ENCODE results near the gene PAXIP1.
"Not testable (repeated sequence)": the region's sequence is repeated elsewhere in the genome, so short reads cannot be mapped to it uniquely, and the experiment has no call there.

Gene PAXIP1

DNA sequence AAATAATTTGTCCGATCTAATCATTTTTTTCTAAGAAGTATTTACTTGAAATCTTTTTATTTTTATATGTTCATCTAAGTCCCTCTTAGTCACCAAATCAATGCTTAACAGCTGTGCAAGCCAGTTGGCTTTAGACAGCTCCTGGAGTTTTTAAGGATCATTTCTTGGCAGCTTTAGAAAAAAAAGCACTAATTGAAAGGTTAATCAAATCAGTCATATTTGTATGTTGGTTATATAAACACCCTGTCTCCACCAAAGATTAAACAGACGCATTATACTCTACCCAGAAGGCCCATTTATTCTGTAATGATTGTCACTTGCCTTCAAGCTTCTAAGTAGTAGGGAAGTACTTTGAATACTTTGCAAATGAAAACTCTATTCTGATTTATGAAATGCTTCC lies 60.2 kb downstream of the PAXIP1 start:
- DNase-seq, result no peak

DNA sequence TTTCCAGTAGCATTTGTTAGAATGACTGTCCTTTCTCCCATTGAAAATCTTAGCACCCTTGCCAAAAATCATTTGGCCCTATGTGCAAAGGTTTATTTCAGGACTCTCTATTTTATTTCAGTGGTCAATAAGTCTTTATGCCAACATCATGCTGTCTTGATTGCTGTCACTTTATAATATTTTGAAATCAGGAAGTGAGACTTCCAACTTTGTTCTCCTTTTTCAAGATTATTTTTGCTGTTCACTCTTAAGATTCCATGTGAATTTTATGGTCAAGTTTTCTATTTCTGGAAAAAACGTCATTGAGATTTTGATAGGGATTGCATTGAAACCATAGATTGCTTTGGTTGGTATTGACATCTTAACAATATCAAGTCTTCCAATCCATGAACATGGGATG lies 65.1 kb downstream of the PAXIP1 start:
- DNase-seq, result no peak

DNA sequence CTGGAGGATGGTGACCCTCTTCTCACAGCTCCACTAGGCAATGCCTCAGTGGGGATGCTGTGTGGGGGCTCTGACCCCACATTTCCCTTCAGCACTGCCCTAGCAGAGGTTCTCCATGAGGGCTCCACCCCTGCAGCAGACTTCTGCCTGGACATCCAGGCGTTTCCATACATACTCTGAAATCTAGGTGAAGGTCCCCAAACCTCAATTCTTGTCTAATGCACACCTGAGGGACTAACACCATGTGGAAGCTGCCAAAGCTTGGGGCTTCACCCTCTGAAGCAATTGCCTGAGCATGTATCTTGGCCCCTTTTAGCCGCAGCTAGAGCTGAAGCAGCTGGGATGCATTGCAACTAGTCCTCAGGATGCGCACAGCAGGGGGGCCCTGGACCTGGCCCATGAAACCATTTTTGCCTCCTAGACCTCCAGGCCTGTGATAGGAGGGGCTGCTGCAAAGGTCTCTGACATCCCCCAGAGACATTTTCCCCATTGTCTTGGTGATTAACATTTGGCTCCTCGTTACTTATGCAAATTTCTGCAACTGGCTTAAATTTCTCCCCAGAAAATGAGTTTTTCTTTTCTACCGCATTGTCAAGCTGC lies 68.5 kb downstream of the PAXIP1 start:
- DNase-seq, result not testable (repeated sequence)

DNA sequence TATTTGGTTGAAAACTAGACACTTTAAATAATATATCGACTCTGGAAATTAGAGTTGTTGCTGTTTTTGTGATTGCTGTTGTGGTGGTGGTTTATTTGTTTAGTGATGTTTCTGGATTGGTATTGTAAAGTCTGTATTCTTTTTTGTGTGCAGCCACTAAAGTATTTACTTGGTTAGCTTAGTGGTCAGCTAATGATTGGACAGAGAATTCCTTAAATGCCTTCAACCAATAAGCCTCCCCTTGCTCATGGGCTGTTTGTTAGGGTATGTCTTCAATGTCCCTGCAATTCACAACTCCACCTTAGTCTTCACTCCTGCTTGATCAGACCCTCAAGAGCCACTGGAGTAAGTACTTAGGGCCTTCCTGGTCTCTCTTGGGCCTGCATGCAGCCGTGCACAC lies 71.0 kb downstream of the PAXIP1 start:
- no peak for DNase-seq

DNA sequence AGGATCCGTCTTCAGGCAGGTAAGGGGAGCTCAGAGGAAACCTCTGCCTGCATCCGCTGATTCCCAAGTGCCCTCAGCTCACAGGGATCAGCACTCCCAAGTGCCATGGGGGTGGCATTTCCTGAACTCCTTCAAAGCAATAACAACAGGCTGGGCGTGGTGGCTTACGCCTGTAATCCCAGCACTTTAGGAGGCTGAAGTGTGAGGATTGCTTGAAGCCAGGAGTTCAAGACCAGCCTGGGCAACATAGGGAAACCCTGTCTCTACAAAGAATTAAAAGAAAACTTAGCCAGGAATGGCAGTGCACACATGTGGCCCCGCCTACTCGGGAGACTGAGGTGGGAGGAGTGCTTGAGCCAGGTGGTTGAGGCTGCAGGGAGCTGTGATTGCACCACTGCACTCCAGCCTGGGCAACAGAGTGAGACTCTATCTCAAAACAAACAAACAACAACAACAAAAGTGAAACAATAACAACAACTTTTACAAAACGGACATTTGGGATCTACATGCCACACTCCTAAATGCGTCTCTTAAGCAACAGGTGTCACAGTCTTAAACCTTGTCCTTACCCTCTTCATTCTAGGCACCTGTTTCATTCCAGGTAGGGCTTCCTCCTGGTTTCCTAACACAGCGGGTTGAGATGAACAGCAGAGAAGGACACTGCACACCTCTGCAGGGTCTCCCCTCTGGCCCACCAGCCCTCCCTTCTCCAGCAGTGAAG lies 73.8 kb downstream of the PAXIP1 start:
- DNase-seq, result no peak

DNA sequence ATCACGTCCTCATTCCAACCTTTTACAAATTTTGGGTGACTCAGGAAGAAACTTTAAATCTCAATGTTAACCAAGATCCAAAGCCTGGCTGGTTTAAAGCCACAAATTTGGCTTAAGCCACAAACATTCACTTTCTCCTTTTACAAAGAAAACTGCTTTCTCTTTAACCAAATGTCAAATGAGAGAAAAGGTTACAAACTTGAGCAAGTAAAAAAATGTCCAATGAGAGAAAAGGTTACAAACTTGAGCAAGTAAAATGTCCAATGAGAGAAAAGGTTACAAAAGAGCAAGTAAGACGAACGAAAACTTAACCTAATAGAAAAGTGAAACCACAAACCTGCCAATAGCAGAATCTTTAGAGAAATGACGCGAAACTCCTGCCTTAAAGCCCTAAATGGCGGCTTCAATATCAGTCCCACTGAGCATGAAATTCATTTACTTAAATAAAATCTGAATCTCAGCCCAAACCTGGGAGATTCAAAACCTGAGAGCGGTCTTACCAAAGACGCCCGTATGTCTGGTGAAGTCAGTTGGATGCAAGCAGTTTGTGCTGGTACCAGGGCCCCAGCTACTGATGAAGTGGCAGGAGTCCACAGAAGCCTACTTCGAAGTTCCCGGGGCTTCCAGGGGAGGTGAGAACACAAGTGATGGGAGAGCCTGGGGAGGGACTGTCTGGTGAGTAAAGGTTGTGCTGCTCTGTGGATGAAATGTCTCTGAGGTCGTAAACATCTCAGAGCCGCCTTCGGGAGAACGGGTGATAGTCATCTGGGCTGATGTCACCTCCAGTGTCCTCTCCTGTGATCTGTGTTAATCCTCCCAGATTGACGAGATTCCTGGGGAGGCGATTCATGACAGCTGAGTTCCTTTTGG lies 74.6 kb downstream of the PAXIP1 start:
- peak; percentile 95 for DNase-seq

DNA sequence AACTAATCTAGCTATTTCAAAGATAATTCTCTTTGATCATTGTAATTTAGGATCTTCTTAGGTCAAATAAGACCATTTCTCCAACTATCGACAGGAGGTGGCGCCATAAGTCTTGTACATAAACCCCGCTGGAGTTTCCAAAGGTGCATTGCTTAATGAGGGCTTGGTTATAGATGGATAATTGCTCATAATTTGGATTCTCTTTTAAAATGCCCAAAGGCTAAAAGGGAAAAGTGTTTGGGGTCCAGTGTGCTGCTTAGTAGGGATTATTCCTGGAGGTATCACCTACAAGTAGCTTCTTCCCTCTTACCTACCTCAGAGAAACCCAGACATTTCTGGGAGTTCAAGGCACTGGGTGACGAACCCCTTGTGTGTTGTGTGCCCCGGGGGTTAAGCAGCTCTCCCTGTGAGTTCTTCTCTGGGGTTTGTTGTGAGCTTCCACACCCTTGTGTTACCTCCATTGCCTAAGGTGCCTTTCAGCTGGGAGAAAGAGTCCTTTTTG lies 75.2 kb downstream of the PAXIP1 start:
- DNase-seq, result peak; percentile 58

DNA sequence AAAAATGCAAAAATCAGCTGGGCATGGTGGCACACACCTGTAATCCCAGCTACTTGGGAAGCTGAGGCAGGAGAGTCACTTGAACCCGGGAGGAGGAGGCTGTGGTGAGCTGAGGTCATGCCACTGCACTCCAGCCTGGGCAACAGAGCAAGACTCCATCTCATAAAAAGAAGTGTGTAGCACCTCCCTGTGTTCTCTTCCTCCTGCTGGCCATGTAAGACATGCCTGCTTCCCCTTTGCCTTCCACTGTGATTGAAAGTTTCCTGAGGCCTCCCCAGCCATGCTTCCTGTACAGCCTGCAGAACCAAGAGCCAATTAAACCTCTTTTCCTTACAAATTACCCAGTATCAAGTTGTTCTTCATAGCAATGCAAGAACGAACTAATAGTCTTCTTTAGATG lies 80.5 kb downstream of the PAXIP1 start:
- DNase-seq, result not testable (repeated sequence)

DNA sequence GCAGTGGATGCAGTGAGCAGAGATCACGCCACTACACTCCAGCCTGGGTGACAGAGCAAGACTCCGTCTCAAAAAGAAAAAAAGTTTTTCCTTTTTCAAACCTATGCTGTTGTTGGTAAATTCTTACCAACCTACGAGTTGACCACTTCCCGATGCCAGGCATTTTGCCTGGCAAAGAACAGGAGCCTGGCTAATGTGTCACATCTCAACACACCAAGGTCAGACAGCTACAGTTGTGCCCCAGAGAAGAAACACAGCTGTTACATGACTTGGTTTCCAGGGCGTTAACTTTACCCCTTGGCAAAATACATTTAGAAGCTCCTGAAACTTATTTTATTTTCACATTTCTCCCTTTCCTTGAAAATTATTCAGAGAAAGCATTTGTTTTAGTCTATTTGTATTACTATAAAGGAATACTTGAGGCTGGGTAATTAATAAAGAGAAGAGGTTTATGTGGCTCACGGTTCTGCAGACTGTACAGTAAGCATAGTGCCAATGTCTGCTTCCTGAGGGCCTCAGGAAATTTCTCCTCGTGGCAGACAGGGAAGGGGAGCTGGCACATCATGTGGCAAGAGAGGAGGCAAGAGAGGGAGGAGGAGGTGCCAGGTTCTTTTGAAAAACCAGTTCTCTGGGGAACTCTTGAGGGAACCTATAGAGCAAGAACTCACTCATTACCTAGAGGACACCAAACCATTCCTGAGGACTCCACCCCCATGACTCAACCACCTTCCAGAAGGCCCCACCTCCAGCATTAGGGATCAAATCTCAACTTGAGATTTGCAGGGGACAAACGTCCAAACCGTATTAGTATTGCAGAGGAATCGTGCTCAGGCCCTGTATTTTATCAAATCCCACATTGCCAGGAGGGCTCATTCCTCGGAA lies 83.3 kb downstream of the PAXIP1 start:
- DNase-seq, result no peak

DNA sequence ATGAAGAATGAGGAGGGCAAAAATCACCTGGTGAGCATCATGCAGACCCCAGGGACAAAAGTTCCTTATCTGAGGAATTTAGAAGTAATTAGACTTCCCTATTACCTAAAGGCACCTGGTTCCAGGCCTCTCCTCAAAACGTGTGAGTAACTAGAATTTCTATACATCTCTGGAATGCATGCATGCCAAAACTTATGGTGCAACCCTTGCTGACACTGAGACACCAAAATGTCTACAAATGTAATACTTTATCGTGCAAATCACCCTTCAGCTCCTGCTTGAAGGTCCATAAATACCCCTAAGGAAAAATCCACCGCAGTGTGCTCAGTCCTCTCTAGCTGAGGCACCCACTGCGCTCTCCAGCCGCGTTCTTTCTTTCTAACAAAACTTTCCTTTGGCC lies 84.2 kb downstream of the PAXIP1 start:
- DNase-seq, result no peak

DNA sequence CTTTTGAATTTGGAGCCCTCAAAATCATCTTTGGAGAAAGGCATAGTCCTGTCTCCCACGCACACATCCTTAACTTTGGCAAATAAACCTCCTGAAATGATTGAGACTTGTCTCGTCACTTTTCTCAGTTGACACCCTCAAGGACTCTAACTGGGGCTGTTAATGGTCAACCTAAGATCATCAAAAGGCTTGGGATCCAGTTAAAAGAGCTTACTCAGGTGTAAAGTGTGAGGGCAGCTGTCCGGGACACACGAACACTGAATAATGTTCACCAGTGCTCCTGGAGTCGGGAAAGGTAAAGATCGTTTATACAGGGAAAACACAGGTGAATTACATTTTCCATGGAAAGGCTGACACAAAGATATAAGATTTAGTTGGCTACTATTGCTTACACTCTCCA lies 84.7 kb downstream of the PAXIP1 start:
- DNase-seq, result no peak

DNA sequence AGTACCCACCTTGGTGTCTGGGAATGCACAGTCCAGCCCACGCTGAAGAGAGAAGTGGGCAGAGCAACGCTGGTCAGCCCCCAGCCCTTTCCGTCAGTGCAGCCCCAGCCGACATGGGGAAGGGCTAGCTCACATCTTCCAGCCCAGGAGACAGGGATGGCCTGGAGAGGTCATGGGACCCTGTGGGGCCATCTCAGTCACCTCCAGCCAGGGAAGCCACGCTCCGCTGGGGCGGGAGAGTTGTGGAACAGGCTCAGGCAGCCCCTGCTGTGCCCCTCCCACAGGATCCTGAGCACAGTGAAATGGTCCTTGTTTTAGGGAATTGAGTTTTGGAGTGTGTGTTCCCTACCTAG lies 85.1 kb downstream of the PAXIP1 start:
- DNase-seq, result no peak

DNA sequence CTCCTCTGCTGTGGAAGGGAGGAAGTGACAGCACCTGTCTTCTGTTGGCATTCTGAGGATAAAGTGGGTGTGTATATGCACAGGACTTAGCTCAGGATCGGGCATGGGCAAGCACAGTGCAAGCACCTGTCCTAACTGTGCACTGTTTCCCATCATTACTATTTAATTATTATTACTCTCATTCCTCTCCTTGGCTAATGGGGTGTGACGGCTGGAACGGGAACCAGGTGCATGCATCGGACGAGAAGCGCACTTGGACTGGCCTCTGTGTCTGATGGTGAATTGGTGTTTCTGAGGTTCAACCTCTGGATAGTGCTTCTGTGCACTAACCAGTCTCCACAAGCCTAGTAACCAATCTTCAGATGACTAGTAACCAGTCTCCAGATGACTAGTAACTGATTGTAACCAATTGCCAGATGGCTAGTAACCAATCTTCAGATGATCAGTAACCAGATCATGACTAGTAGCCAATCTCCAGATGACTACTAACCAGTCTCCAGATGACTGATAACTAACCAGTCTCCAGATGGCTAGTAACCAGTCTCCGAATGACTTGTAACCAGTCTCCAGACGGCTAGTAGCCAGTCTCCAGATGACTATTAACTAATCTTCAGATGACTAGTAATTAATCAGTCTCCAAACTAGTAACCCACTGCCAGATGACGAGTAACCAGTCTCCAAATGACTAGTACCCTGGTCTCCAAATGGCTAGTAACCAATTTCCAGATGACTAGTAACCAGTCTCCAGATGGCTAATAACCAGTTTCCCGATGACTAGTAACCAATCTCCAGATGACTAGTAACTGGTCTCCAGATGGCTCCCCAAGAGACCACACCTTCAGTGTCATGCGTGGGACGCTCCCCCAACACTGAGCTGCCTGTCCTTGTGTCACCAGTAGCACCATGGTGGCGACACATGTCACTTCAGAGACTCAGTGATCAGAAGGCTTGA lies 85.8 kb downstream of the PAXIP1 start:
- no peak for DNase-seq

DNA sequence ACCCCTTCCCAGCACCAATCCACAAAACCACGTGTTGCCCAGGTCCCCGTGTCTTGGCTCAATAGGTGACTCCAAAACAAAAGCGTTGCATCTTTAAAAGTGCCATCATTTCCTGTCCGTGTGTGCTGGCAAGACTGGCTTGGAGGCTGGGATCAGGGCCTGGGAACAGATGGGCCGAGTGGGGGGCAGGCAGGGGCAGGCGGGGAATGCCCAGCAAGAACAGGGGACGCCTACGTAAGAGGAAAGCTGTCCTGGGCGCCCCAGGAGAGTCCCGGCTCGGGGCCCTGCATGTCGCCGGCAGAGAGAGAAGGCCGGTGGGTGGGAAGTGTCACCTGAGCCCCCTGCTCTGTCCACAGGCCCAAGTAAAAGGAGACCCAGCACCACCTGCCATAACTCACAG lies 86.5 kb downstream of the PAXIP1 start:
- no peak for DNase-seq

DNA sequence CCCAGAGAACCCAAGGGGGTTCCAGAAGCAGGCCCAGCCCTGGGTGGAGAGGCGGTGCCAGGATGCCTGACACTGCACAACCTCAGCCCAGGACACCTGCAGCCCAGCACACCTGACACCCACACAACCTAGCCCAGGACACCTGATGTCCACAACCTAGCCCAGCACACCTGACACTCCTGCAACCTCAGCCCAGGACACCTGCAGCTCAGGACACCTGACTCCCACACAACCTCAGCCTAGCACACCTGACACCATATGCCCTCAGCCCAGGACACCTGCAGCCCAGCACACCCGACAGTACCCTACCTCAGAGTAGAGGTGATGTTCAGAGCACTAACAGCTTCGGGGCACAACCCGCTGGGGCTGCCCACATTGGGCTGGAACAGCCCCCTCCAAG lies 87.3 kb downstream of the PAXIP1 start:
- DNase-seq, result no peak

DNA sequence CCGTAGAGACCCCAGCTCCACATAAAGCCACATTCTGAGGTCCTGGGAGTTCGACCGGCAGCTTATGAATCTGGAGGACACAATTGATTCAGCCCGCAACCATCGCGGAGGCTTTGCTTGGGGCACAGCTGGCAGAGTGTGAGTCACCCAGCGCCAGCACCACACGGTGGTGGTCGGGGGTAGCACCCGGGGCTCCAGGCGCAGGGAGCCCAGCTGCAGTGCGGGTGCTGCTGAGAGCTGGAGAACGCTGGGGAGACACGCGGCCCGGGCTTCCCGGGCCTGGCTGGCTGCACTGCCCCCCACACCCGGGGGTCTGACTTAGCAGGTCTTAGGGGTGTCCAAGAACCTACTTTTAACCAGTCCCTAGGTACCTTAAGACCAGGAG lies 87.9 kb downstream of the PAXIP1 start:
- no peak for DNase-seq

DNA sequence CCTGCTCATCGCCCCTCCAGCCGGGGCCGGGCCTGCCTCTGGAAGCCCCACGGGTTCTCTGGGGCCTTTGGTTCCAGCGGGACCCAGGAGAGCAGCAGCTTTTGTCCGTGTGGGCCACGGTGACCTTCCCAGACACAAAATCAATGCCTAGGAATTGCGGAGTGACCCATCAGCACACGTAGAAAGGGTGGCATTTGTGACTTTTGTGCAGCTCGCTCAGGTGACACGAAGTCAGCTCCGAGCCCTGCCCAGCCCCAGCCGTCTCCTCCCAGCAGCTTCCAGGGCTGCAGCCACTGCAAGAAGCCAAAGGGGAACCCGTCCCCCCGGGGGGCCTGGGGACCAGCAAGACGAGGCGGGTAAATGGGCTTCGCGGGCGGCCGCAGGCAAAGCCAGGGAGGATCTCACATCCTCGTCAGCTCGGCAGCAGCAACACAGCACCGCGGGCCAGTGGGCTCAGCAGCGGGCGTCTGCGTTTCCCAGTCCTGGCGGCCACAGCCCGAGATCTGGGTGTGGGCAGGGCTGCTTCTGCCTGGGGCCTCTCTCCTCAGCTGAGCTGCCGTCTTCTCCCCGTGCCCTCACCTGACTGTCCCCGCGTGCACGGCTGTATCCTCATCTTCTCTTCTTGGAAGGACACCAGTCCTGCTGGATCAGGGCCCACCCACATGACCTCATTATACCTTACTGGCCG lies 88.5 kb downstream of the PAXIP1 start:
- DNase-seq, result no peak

DNA sequence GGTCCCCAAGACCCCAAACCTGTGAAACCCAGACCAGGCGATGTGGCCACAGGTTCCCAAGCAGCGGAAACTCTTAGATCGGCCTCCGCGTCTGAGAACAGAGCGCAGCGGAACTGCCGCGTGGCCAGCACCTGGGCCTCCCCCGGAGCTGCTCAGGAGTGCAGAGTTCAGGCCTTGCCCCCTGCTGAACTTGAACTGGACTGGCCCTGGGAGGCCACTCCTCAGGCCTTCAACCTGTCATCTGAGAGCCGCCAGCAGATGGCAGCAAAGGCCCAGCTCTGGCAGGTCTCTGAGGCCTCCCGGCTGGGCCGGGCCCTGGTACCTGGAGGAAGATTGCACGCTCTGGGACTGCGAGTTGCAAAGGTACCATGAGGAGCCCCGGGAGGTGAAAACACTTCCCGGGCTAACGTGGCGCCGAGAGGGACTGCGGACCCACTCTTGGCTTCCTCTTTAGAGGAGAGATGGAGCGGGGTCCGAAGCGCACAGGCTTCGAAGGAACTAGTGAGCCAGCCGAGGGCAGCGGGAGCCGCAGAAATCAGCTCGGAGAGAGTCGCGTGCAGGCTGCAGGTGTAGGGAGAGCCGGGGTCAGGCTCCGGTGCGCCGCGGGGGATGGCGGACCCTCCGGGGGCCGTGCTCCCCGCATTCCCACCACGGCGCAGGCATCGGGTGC lies 89.2 kb downstream of the PAXIP1 start:
- DNase-seq, result peak; percentile 25

DNA sequence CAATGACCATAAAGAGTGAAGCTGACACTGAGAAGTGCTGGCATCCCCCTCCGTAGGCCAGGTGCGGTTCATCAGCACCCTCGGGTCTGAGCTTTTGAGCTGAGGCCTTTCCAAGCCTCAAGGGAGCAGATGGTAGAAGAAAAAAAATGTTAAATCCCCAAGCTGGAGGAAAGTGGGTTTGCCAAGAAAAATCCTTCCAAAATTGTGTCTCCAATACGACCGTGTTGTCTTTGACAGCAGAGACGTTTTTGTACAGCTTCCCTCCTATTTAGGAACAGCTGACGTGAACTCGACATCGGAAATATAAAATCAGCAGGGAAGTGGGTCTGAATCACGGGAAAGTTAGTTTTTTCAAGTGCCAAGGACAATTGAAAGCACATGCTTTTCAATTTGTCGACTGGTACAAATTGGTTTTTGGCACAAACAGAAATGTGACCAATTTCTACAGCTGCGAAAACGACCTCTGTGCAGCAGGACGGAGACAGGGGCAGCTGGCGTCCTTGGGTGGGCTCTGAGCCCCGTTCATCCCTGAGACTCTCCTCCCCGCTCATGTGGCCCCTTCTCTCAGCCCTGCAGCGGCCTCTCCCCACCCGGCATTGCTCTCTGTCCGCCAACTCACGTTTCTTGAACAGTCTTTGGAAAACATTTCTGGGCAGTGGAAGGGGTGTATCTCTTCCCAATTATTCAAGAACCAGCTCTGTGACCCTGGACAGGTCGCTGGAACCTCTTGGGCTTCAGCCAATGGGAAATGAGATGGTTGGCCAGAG lies 89.9 kb downstream of the PAXIP1 start:
- no peak for DNase-seq

Data from KG1 (cell line).